ENCODE data around the gene USP17L12. TPM values are rescaled to one million over a fixed set of nuclear protein-coding genes. Genes with fewer than 3 reads are reported as not detected.

USP17L12 gene
- total RNA-seq, 1 experiment from 2014 or later = not detected

Other genes starting within 250 kb of the USP17L12 start
- gene FAM90A26, start 49.7 kb upstream of the USP17L12 start, total RNA-seq (2014; rRNA removed; shearing (Covaris generic)) = not detected in 2 replicates
- gene USP17L10, start 9.5 kb upstream of the USP17L12 start, total RNA-seq (2014; rRNA removed; shearing (Covaris generic)) = not detected in 2 replicates
- gene USP17L11, start 4.7 kb upstream of the USP17L12 start, total RNA-seq (2014; rRNA removed; shearing (Covaris generic)) = not detected in 2 replicates
- gene USP17L13, start 4.7 kb downstream of the USP17L12 start, total RNA-seq (2014; rRNA removed; shearing (Covaris generic)) = not detected in 2 replicates
- gene USP17L15, start 14.2 kb downstream of the USP17L12 start, total RNA-seq (2014; rRNA removed; shearing (Covaris generic)) = not detected in 2 replicates
- gene USP17L17, start 23.7 kb downstream of the USP17L12 start, total RNA-seq (2014; rRNA removed; shearing (Covaris generic)) = not detected in 2 replicates
- not detected in 2 replicates for gene USP17L18, start 28.5 kb downstream of the USP17L12 start, total RNA-seq (2014; rRNA removed; shearing (Covaris generic))
- gene USP17L19, start 33.2 kb downstream of the USP17L12 start, total RNA-seq (2014; rRNA removed; shearing (Covaris generic)) = not detected in 2 replicates
- gene USP17L20, start 38.0 kb downstream of the USP17L12 start, total RNA-seq (2014; rRNA removed; shearing (Covaris generic)) = not detected in 2 replicates
- gene USP17L21, start 42.7 kb downstream of the USP17L12 start, total RNA-seq (2014; rRNA removed; shearing (Covaris generic)) = not detected in 2 replicates
- gene USP17L22, start 47.5 kb downstream of the USP17L12 start, total RNA-seq (2014; rRNA removed; shearing (Covaris generic)) = not detected in 2 replicates
- gene USP17L24, start 105.0 kb downstream of the USP17L12 start, total RNA-seq (2014; rRNA removed; shearing (Covaris generic)) = not detected in 2 replicates
- not detected in 2 replicates for gene USP17L25, start 109.8 kb downstream of the USP17L12 start, total RNA-seq (2014; rRNA removed; shearing (Covaris generic))
- gene USP17L26, start 114.5 kb downstream of the USP17L12 start, total RNA-seq (2014; rRNA removed; shearing (Covaris generic)) = not detected in 2 replicates
- not detected in 2 replicates for gene USP17L5, start 119.3 kb downstream of the USP17L12 start, total RNA-seq (2014; rRNA removed; shearing (Covaris generic))
- not detected in 2 replicates for gene USP17L27, start 124.0 kb downstream of the USP17L12 start, total RNA-seq (2014; rRNA removed; shearing (Covaris generic))
- gene USP17L28, start 128.7 kb downstream of the USP17L12 start, total RNA-seq (2014; rRNA removed; shearing (Covaris generic)) = not detected in 2 replicates
- gene USP17L29, start 133.5 kb downstream of the USP17L12 start, total RNA-seq (2014; rRNA removed; shearing (Covaris generic)) = not detected in 2 replicates
- gene USP17L30, start 143.0 kb downstream of the USP17L12 start, total RNA-seq (2014; rRNA removed; shearing (Covaris generic)) = not detected in 2 replicates
- not detected in 2 replicates for gene DEFB131A, start 224.3 kb downstream of the USP17L12 start, total RNA-seq (2014; rRNA removed; shearing (Covaris generic))

All from SK-MEL-5 (cell line).